Thymus (tissue), 11 donors: ENCODE data around the gene DSCAM. TPM values are rescaled to one million over a fixed set of nuclear protein-coding genes. Genes with fewer than 3 reads are reported as not detected.

Experiments used
- DNase-seq, 9 donors: peaks; one replicate each; pipeline ENCODE4 v3.0.0-alpha.2; 2013; ENCODE audit warnings: low spot score in 9 of 9, low read depth in 6 of 9, missing footprints in 1 of 9
- H3K27ac ChIP-seq, 2 donors: one replicate each; pipeline ENCODE4 v1.5.1; 2013; ENCODE audit warnings: control low read depth in 1 of 2, low read depth in 1 of 2, low read length in 1 of 2, mild to moderate bottlenecking in 1 of 2, moderate library complexity in 1 of 2
- H3K27me3 ChIP-seq, 2 donors: one replicate each; pipeline ENCODE4 v1.5.1; 2013; ENCODE audit warnings: low read length in 1 of 2; ENCODE audit not compliant: control insufficient read depth in 2 of 2, insufficient read depth in 1 of 2
- H3K36me3 ChIP-seq, 2 donors: one replicate each; pipeline ENCODE4 v1.5.1; 2013; ENCODE audit warnings: low read length in 1 of 2, mild to moderate bottlenecking in 1 of 2, moderate library complexity in 1 of 2; ENCODE audit not compliant: control insufficient read depth in 2 of 2, insufficient read depth in 2 of 2
- H3K4me1 ChIP-seq, 2 donors: one replicate each; pipeline ENCODE4 v1.5.1; 2013; ENCODE audit warnings: low read length in 2 of 2; ENCODE audit not compliant: control insufficient read depth in 2 of 2, insufficient read depth in 2 of 2
- H3K4me3 ChIP-seq, 2 donors: one replicate each; pipeline ENCODE4 v1.5.1; 2013; ENCODE audit warnings: low read length in 2 of 2, control low read depth in 1 of 2, mild to moderate bottlenecking in 1 of 2
- H3K9me3 ChIP-seq, 2 donors: one replicate each; pipeline ENCODE4 v1.5.1; 2013; ENCODE audit warnings: low read length in 1 of 2, mild to moderate bottlenecking in 1 of 2; ENCODE audit not compliant: control insufficient read depth in 2 of 2, insufficient read depth in 1 of 2
- WGBS: extraction: QIAGEN DNeasy Blood & Tissue Kit; methylation state at CpG from one replicate; pipeline ENCODE4 v1.1.7; 2013; 5-methylcytosine and 5-hydroxymethylcytosine counted together
- polyA plus RNA-seq: library from polyadenylated mRNA; stranded (reverse); fragments of 200-250 nt; gene quantifications from one replicate; pipeline ENCODE4 v1.2.3, GENCODE V29; 2013
- total RNA-seq: library from RNA; stranded (reverse); fragments of 120-200 nt; gene quantifications from one replicate; pipeline ENCODE4 v1.2.4, GENCODE V29; 2013
- donor health status: healthy.

The DSCAM gene
- total and polyA plus RNA-seq, 2 donors: 0.02 to 0.05 TPM

DNA sequence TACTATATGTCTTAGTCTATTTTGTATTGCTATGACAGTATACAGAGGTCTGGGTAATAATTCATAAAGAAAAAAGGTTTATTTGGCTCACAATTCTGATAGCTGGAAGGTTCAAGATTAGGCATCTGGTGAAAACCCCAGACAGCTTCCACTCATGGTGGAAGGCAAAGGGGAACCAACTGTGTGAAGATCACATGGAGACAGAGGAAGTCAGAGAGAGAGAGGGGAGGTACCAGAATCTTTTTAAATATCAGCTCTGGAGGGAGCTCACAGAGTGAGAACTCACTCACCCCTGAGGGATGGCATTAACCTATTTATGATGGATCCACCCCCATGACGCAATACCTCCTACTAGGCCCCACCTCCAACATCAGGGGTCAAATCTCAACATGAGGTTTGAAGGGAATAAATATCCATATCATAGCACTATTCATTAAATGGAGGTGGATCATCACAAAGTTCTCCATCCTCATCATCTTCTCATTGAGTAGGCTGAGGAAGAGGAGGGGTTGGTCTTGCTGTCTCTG is 290.5 kb downstream of the DSCAM start:
- Histone ChIP-seq H3K4me1 (no peaks in the 10 kb centered on the region), H3K9me3 (no peaks in the 10 kb centered on the region), H3K4me3 (no peak overlapping the region), H3K36me3 (no peaks in the 10 kb centered on the region), H3K27me3 (no peaks in the 10 kb centered on the region), H3K27ac (no peak overlapping the region)
- 46% methylated on average over 1 of the region's 1 CpG for WGBS
- no peak for DNase-seq

DNA sequence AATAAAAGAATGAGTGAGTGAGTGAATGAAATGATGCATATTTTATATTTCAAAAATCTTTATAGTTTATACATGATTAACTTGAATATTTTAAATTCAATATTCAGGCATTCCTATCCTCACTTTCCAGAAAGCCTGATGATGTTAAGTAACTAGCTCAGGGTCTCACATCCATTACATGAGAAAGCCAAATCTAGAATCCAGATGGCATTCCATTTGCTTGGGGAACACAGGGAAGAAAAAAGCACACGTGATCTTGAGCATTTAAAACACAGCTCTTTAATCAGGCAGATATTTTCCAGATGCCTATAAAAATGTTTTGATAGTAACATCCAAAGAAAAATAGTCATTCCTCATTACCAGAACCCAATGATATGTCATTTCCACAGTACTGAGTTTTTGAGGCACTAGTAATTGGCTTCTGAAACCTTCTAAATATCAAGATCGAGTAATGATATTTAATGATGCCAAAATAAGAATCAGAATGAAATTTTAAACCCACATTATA is 291.9 kb downstream of the DSCAM start:
- WGBS: 91% methylated on average over 2 of the region's 2 CpGs
- Histone ChIP-seq H3K27me3 (no peaks in the 10 kb centered on the region), H3K36me3 (no peaks in the 10 kb centered on the region), H3K4me3 (no peak overlapping the region), H3K4me1 (no peaks in the 10 kb centered on the region), H3K27ac (no peak overlapping the region), H3K9me3 (no peaks in the 10 kb centered on the region)
- no peak for DNase-seq

GRCh38 chr21:40553781-40554180 is 293.2 kb downstream of the DSCAM start:
- H3K27ac ChIP-seq: no peak overlapping the region
- 91% methylated on average over 3 of the region's 3 CpGs for WGBS

GRCh38 chr21:40547906-40548513 is 298.9 kb downstream of the DSCAM start:
- WGBS: 94% methylated on average over 18 of the region's 18 CpGs
- no peaks in the 10 kb centered on the region for H3K36me3 ChIP-seq
- H3K4me1 ChIP-seq: no peaks in the 10 kb centered on the region
- DNase-seq: no peak
- H3K27ac ChIP-seq: no peak overlapping the region
- no peak overlapping the region for H3K4me3 ChIP-seq
- peaks cover 2 to 5% of the 10 kb centered on the region in 2 donors for H3K9me3 ChIP-seq
- H3K27me3 ChIP-seq: no peaks in the 10 kb centered on the region

More at GRCh38 chr21:40553781-40554180, 293.2 kb downstream of the DSCAM start:
- H3K4me1 ChIP-seq: no peaks in the 10 kb centered on the region
- no peak overlapping the region for H3K4me3 ChIP-seq
- no peaks in the 10 kb centered on the region for H3K9me3 ChIP-seq
- DNase-seq: no peak
- no peaks in the 10 kb centered on the region for H3K36me3 ChIP-seq
- no peaks in the 10 kb centered on the region for H3K27me3 ChIP-seq

DNA sequence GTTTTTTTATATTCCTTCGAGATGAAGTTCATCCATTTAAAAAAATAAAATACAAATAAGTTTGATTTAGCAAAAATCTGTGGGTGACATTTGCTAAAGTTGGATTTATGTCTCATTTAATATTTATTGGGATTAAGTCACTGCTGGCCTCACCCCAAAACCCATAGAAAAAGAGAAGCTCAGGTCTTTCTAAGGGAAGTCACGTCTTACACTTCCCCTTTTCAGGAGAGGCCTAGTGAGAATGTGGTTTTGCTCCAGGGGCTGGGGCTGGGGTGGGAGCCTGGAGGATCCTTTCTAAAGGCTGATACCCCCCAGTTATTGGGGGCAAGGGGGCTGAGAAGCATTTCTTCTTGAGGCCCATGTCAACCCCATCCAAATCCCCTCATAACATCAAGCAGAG is 300.3 kb downstream of the DSCAM start:
- Histone ChIP-seq H3K4me1 (no peaks in the 10 kb centered on the region), H3K36me3 (no peaks in the 10 kb centered on the region), H3K9me3 (peaks cover 2 to 5% of the 10 kb centered on the region in 2 donors), H3K27me3 (no peaks in the 10 kb centered on the region), H3K27ac (no peak overlapping the region), H3K4me3 (no peak overlapping the region)
- WGBS: 23% methylated on average over 2 of the region's 2 CpGs
- no peak for DNase-seq

GRCh38 chr21:40540216-40540615 is 306.7 kb downstream of the DSCAM start:
- DNase-seq: no peak
- H3K4me3 ChIP-seq: no peak overlapping the region
- no peaks in the 10 kb centered on the region for H3K27me3 ChIP-seq
- WGBS: 95% methylated on average over 6 of the region's 6 CpGs
- H3K36me3 ChIP-seq: no peaks in the 10 kb centered on the region
- no peaks in the 10 kb centered on the region for H3K4me1 ChIP-seq
- peaks cover 0 to 2% of the 10 kb centered on the region in 2 donors for H3K9me3 ChIP-seq
- H3K27ac ChIP-seq: no peak overlapping the region

GRCh38 chr21:40534886-40535285 is 312.1 kb downstream of the DSCAM start:
- H3K4me1 ChIP-seq: no peaks in the 10 kb centered on the region
- 88% methylated on average over 1 of the region's 1 CpG for whole genome bisulfite sequencing
- no peak for DNase-seq

DNA sequence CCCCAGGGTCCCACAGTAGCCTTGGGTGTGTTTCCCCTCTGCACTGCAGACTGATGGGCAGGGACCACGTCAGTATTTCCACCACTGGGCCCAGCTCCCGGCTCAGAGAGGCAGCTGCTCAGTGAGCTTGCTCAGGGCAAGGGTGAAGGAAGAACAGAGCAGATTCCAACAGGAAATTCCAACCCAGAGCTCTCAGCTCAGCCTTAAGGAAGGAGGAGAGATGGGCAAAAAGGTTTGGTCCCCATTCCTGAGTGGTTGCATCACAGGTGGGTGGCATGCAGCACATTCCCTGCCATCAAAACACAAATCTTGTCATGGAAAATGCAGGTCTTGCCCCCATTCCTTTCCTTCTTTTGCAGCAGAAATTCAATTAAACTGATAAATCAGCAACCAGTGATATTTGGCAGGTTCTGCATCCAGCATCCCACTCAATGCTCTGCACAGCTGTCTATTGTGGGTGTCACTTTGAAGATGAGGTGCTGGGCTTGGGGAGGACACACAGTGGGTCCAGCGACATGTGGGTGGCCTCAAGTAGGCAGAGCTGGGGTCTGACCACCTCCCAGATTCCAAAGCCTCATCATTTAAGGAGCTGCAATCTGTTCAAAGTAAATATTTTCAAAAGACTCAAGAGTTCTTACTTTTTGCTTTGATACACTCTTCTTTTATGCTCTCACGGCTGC is 315.4 kb downstream of the DSCAM start:
- H3K36me3 ChIP-seq: no peaks in the 10 kb centered on the region
- DNase-seq: no peak
- no peak overlapping the region for H3K4me3 ChIP-seq
- H3K27ac ChIP-seq: no peak overlapping the region
- no peaks in the 10 kb centered on the region for H3K4me1 ChIP-seq
- H3K27me3 ChIP-seq: no peaks in the 10 kb centered on the region
- no peaks in the 10 kb centered on the region for H3K9me3 ChIP-seq
- WGBS: 82% methylated on average over 4 of the region's 4 CpGs

More at GRCh38 chr21:40534886-40535285, 312.1 kb downstream of the DSCAM start:
- Histone ChIP-seq H3K27me3 (no peaks in the 10 kb centered on the region), H3K27ac (no peak overlapping the region), H3K9me3 (no peaks in the 10 kb centered on the region), H3K36me3 (no peaks in the 10 kb centered on the region), H3K4me3 (no peak overlapping the region)

DNA sequence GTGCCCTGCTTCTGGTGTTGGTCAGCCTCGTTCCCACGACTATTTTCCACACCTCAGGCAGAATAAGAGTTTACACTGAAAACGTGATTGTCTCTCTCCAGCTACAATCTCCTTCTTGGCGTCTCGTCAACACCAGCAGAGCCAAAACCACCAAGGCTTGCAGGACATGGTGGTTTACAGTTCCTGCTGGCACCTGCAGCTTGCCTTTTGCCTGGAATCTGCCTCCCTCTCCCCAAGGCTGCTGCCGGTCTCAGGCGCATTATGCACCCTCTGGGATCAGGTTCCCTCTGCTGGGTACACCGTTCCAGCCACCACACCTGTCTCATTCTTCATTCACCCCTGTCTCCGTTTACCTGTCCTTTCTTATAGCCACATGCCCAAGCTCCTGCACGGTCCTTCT is 315.9 kb downstream of the DSCAM start:
- H3K4me1 ChIP-seq: no peaks in the 10 kb centered on the region
- DNase-seq: no peak
- H3K4me3 ChIP-seq: no peak overlapping the region
- no peaks in the 10 kb centered on the region for H3K36me3 ChIP-seq
- no peaks in the 10 kb centered on the region for H3K9me3 ChIP-seq
- no peak overlapping the region for H3K27ac ChIP-seq
- 91% methylated on average over 10 of the region's 10 CpGs for WGBS
- H3K27me3 ChIP-seq: no peaks in the 10 kb centered on the region
